RWPE2 (cell line): ENCODE results near the gene EPPIN.
"Not testable (repeated sequence)": the region's sequence is repeated elsewhere in the genome, so short reads cannot be mapped to it uniquely, and the experiment has no call there.

Experiments
- ATAC-seq: fragments of 200-7000 bp; cut with Tn5 transposase; 3 replicates; pipeline ENCODE4 v1.9.1; 2021; ENCODE audit warnings: low read depth
- DNase-seq: peaks from one replicate; pipeline ENCODE4 v3.0.0-alpha.2; 2020; ENCODE audit warnings: low spot score
- H3K27ac ChIP-seq: fragments of 450-650 bp; 2 replicates; pipeline ENCODE4 v1.5.1; 2017; ENCODE audit warnings: mild to moderate bottlenecking; ENCODE audit not compliant: poor library complexity, severe bottlenecking
- H3K27me3 ChIP-seq: fragments of 250-450 bp; sonication (Bioruptor Pico); 2 replicates; pipeline ENCODE4 v1.5.1; 2021; ENCODE audit warnings: mild to moderate bottlenecking, moderate library complexity; ENCODE audit not compliant: insufficient read depth, poor library complexity, severe bottlenecking
- H3K36me3 ChIP-seq: fragments of 250-450 bp; sonication (Bioruptor Pico); 2 replicates; pipeline ENCODE4 v1.5.1; 2020; ENCODE audit warnings: low read depth, mild to moderate bottlenecking, moderate library complexity
- H3K4me1 ChIP-seq: fragments of 250-450 bp; sonication (Bioruptor Pico); 2 replicates; pipeline ENCODE4 v1.5.1; 2021; ENCODE audit warnings: mild to moderate bottlenecking, moderate library complexity; ENCODE audit not compliant: insufficient read depth, poor library complexity, severe bottlenecking
- H3K4me3 ChIP-seq: fragments of 250-450 bp; sonication (Bioruptor Pico); 2 replicates; pipeline ENCODE4 v1.5.1; 2021; ENCODE audit warnings: mild to moderate bottlenecking, moderate library complexity; ENCODE audit not compliant: severe bottlenecking
- H3K9me3 ChIP-seq: fragments of 250-450 bp; sonication (Bioruptor Pico); 2 replicates; pipeline ENCODE4 v1.5.1; 2021; ENCODE audit warnings: mild to moderate bottlenecking, moderate library complexity; ENCODE audit not compliant: severe bottlenecking
- CTCF ChIP-seq: fragments of 450-650 bp; IDR thresholded peaks from one replicate; pipeline ENCODE4 v1.5.1; 2017; ENCODE audit warnings: mild to moderate bottlenecking, moderate library complexity; ENCODE audit not compliant: poor library complexity, severe bottlenecking

The EPPIN gene

GRCh38 chr20:45578231-45578630 lies 31.0 kb upstream of the EPPIN start:
- no peak for TF ChIP-seq CTCF
- Histone ChIP-seq H3K27ac (no peak overlapping the region), H3K4me1 (no peaks in the 10 kb centered on the region), H3K36me3 (no peaks in the 10 kb centered on the region), H3K27me3 (peaks cover 36% of the 10 kb centered on the region), H3K4me3 (no peak overlapping the region), H3K9me3 (no peaks in the 10 kb centered on the region)
- DNase-seq (no peak), ATAC-seq (no peak)

DNA sequence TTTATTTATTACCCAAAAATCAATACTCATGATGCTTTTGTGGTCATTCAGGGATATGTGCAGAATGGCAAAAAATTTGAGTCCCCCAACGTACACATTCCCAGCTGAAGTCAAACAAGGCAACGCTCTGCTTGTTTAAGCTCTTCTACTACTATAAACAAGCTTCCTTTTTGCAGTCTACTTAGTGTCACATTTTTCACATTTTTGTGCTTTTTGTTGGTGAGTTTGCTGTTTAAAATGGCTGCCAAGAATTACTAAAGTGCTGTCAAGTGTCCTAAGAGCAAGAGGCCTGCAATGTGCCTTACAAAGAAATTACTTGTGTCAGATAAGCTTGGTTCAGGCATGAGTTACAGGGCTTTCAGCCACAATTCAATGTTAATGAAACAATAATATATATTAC lies 29.8 kb upstream of the EPPIN start:
- TF ChIP-seq CTCF: no peak
- H3K9me3 ChIP-seq: no peaks in the 10 kb centered on the region
- peaks cover 35% of the 10 kb centered on the region for H3K27me3 ChIP-seq
- H3K4me3 ChIP-seq: no peak overlapping the region
- H3K4me1 ChIP-seq: no peaks in the 10 kb centered on the region
- H3K27ac ChIP-seq: no peak overlapping the region
- no peak for DNase-seq
- H3K36me3 ChIP-seq: no peaks in the 10 kb centered on the region
- no peak for ATAC-seq

DNA sequence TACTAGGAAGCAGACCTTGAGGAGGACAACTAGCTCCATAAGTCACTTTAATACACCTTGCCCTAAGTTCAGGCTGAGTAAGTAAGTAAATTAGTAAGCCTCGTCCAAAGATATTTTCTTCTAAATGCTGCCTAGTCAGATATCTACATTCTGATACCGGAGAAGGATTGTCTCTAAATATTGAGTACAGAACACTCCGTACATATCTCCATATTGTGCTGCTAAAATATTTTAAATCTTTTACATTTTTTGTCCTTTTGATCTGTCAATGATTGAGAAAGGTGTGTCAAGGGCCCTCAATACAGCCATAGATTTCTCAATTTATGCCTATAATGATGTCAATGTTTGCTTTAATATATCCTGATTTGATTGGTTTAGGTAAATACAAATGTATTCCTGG lies 28.7 kb upstream of the EPPIN start:
- no peak overlapping the region for H3K4me3 ChIP-seq
- DNase-seq: no peak
- no peaks in the 10 kb centered on the region for H3K36me3 ChIP-seq
- H3K9me3 ChIP-seq: no peaks in the 10 kb centered on the region
- no peak for TF ChIP-seq CTCF
- no peak for ATAC-seq
- H3K4me1 ChIP-seq: no peaks in the 10 kb centered on the region
- H3K27me3 ChIP-seq: peaks cover 33% of the 10 kb centered on the region
- H3K27ac ChIP-seq: no peak overlapping the region

GRCh38 chr20:45569650-45570049 lies 22.4 kb upstream of the EPPIN start:
- H3K4me3 ChIP-seq, DNase-seq, H3K36me3 ChIP-seq, ATAC-seq, H3K27ac ChIP-seq, H3K9me3 ChIP-seq, H3K4me1 ChIP-seq: not testable (repeated sequence)
- H3K27me3 ChIP-seq: peaks cover 32% of the 10 kb centered on the region

- H3K36me3 ChIP-seq: no peaks in the 10 kb centered on the region
- no peaks in the 10 kb centered on the region for H3K9me3 ChIP-seq
- no peak for TF ChIP-seq CTCF
- no peak overlapping the region for H3K27ac ChIP-seq
- H3K27me3 ChIP-seq: peaks cover 42% of the 10 kb centered on the region
- DNase-seq: no peak
- no peak for ATAC-seq
- H3K4me1 ChIP-seq: no peaks in the 10 kb centered on the region
- no peak overlapping the region for H3K4me3 ChIP-seq
Observed at GRCh38 chr20:45564760-45565276, 17.6 kb upstream of the EPPIN start.
